GM19468 (cell line): ENCODE data around the gene MRPS2.
"Not testable (repeated sequence)": the region's sequence is repeated elsewhere in the genome, so short reads cannot be mapped to it uniquely, and the experiment has no call there.

ENCODE experiments used
- ATAC-seq: cut with Tn5 transposase; IDR thresholded peaks from one replicate; pipeline ENCODE4 v1.9.1; 2021; ENCODE audit warnings: mild to moderate bottlenecking, moderate library complexity, moderate number of reproducible peaks; ENCODE audit not compliant: unreplicated experiment; ENCODE audit errors: extremely low read depth

MRPS2 gene

GRCh38 chr9:135513351-135513846 is 12.9 kb downstream of the MRPS2 start:
- no peak for ATAC-seq

- not testable (repeated sequence) for ATAC-seq
Measured at GRCh38 chr9:135513906-135514305, 13.4 kb downstream of the MRPS2 start.

GRCh38 chr9:135514342-135515082 is 14.0 kb downstream of the MRPS2 start:
- no peak for ATAC-seq

DNA sequence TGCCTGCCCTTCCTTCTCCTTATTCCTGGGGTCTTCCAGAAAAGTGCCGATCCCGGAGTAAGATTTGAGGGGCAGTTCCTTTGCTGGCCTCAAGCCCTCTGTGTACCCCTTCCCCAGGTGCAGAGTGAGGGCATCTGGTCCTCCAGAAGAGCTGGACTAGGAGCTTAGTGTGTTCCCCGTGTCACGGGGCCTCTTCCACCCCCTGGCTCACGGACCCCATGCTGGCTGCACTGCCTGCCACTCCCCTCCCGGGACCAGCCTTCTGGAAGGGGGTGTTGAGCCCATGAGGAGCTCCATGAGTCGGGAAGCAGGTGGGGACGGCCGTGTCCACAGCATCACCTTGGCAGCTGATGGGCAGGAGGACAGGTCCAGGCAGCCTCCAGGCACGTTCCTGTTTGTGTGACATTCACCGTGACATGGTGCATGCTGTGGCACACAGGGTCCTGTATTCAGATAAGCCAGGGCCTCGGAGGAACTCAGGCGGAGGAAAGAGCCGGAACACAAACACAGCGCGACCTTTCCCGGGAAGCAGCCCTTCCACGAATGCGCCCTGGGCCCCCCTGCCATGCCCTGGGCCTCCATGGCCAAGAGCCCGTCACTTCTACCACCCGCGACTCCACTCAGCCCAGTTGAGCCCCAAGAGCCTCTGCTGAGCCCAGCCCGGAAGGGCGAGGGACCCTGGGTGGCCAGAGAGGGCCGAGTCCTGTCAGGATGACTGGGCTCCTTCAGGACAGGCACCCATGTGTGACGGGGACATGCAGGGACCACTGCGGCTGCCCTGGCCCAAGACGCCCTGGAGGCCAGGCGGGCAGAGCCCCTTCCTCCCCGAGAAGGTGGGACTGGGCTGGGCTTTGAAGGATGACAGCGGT is 14.8 kb downstream of the MRPS2 start:
- no peak for ATAC-seq

DNA sequence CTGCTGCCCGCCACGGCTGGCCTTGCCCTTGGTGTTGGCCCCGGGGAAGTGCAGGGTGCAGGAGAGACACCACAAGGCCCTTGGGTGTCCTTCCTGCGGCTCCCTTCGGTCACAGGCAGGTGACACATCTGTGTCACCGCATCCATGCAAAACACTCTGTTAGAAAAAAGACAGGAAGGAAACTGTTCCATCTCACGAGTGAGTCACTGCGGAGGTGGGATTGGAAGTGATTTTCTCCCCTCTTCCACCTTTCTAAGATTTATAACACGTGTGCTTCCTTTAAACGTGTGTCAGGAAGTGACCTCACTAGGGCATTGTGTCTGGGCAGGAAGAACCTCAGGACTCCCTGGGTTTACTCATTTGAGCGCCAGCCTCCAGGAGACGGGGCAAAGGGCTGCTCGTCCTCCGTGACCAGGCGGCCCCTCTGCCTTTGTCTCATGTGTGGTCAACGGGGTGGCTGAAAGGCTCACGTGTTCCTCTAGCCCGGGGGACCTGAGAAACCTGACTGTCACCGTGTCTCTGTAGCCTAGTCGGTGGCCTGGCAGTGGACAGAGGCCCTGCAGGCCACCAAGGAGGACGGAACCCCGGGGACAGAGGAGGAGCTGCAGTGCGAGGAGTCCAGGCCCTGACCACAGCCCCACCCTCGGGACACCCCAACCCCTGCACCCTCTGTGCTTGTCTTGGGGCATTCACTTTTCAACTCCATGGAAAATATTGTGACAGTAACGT is 15.8 kb downstream of the MRPS2 start:
- ATAC-seq: no peak

DNA sequence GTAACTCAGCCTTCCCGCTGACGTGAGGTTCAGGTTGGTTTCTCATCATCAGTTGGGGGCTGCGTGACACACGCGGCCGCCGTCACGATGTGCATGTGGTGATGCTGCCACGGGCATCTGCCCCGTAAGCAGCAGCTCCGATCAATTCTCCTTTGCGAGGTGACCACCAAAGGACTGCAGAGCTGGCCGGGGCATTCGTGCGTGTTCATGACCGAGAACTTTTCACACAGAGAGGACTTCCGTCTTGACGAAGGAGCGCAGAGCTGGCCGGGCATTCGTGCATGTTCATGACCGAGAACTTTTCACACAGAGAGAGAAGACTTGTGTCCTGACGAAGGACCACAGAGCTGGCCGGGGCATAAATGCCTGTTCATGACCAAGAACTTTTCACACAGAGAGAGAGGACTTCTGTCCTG is 16.9 kb downstream of the MRPS2 start:
- ATAC-seq: no peak

- ATAC-seq: no peak
Measured at GRCh38 chr9:135519179-135519971, 18.9 kb downstream of the MRPS2 start.

- ATAC-seq: no peak
Measured at GRCh38 chr9:135520916-135521607, 20.6 kb downstream of the MRPS2 start, which contains the start of gene LCN1. Gene LCN1, plus strand, starts transcription at chr9:135521440. Its CDS starts 58 bp downstream, at chr9:135521498.

- no peak for ATAC-seq
Measured at GRCh38 chr9:135521608-135522095, 21.2 kb downstream of the MRPS2 start.

- no peak for ATAC-seq
Measured at GRCh38 chr9:135522137-135522877, 21.8 kb downstream of the MRPS2 start.

GRCh38 chr9:135522931-135523330 is 22.4 kb downstream of the MRPS2 start:
- no peak for ATAC-seq

GRCh38 chr9:135523521-135524129 is 23.1 kb downstream of the MRPS2 start:
- ATAC-seq: no peak

- no peak for ATAC-seq
Measured at GRCh38 chr9:135524130-135524861, 23.8 kb downstream of the MRPS2 start.

GRCh38 chr9:135525241-135526088 is 25.0 kb downstream of the MRPS2 start:
- no peak for ATAC-seq

GRCh38 chr9:135526089-135526729 is 25.7 kb downstream of the MRPS2 start:
- ATAC-seq: no peak
